Epidermal melanocyte (primary cell): ENCODE results near the gene PODXL2.

Experiments
- DNase-seq: peaks from one replicate; pipeline ENCODE4 v3.0.0; 2011; ENCODE audit warnings: low spot score; ENCODE audit not compliant: insufficient read length

PODXL2 gene

DNA sequence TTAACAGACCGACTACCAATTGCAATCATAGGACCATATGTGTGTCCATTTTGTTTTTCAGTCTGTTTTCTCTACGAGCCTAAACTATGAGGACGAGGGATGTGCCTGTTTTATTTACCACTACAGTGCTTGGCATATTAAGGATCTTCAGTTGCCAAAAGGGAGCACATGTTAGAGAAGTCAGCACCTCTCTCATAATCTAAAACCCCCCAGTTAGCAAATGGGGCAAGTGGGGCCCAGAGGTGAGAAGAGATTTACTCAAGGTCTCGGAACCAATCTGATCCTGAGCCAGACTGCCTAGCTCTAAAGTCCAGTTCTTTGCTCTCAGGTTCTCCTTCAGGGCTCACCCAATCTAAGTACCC, 578 bp upstream of the PODXL2 start:
- no peak for DNase-seq

DNA sequence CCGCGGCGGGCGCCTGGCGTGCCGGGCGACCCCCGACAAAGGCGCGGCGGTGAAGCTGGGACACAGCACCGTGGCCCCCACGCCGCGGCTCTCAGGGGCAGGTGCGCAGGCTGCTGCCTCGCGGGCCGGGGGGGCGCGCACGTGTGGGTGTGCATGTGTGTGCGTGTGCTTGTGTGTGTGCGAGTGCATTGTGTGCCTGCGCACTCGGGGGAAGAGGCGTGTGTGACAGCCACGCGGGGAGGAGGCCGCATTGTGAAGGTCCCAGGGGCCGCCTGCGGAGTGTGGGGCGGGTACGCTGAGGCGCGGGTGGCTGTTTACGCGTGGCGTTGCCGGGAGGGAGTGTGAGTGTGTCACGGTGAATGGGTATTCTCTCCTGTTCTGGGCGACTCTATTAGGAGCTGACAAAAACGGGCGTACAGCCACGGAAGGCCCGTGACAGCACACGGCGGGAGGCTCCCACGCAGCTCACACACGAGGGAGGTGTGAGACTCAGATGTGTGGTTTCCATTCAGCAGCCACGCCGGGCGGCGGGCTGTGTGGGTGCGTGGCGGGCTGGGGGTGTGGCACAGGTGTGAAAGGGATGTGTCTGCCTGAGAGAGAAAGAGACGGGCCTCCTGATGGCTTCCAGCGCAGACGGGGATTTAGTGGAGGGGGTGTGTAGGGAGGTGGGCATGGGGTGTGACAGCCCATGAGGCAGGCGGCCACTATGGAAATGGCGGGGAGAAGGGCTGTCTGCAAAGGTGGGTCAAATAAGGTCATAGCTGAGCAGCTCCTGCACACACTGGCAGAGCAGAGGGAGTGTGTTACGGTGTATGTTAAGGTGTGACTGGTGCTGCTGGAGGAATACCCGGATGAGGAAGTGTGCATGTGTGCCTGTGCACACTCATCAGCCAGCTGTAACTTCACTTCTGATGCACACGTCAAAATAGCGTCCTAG, 750 bp downstream of the PODXL2 start:
- DNase-seq = no peak

DNA sequence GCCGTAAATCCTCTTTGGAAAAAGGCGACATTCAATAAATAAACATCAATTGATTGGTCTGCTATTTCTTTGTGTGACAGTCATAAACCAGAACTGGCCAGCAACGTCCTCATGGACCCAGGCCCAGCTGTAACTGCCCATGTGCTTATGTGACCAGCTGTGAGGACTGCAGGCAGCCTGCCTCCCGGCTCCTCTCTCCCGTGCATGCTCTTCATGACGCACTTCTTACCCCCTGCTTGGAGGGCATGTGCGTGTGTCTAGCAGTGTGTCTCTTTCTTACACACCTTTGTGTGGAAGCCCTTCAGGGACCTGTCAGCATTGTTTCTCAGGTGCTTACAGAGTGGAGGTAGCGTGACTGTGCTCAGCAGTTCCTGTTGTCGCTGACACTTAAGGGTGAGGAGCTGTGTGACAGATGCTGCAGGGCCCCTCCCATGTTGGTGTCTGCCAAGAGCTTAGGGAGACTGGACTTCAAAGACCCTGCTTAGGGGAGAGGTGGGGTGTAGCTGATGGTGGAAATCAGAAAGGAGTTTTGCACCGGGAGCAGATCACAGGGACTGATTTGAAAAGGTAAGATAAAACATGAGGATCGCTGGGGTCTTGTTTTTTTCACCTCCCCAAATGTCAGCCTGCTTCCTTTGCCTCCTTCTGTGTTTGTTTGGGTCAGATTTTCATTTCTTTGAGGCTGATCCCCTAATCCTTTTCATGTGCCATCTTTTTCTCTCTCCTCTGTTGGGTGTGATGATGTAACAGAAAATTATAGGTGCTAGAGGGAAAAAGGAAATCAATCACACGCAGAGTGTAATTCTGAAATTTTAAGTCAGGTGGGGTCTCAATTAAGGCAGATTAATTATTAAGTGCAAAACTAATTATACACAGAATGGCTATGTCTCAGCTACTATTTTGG, 2.1 kb downstream of the PODXL2 start:
- DNase-seq = no peak

DNA sequence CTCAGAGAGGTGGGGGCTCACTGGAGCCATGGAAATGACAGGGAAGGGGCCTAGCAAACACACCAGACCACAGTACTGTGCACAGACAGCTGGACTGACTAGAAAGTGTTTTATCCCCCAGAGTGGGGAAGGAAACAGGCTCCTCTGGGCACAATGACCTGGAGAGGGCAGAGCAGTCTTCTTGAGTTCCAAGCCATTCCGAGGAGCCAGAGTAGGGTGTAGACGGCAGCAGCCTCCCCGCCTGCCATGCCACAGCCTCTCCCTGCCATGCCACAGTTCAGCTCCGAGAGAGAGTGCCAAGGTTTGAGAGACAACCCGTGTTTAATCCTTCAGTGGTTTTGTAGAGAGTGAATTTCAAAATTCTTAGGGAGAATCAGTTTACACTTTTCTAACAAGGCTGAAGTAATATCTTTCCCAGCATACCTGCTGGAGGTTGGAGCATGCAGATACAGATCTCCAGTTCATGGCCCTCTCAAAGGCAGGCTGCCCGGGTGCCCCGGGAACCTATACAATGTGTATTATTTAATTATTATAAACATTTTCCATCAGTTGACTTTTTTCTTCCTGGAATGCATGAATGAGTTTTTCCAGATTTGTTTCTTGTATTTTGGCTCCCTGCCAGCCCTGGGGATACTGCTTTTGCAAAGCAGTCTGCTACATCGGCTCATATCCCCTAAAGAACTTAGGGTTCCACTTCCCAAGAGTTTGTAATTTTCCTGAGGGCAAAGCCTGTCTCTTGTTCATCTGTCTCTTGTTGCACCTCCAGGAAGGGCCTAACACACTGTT, 3.2 kb downstream of the PODXL2 start:
- no peak for DNase-seq

DNA sequence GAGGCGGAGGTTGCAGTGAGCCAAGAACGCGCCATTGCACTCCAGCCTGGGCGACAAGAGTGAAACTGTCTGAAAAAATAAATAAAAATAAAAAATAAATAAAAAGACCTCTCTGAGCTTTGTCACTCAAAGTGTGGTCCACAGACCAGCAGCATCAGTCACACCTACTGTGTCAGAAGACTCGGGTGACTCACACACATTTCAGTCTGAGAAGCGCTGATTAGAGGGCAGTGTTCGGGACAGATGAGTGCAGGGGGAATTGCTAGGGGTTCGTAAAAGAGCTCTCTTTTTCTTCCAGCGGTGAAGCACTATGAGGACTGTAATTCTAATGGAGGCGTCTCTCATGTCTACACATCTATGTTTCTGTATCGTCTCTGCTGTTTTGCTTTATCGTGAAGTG, 5.7 kb downstream of the PODXL2 start:
- DNase-seq = no peak

DNA sequence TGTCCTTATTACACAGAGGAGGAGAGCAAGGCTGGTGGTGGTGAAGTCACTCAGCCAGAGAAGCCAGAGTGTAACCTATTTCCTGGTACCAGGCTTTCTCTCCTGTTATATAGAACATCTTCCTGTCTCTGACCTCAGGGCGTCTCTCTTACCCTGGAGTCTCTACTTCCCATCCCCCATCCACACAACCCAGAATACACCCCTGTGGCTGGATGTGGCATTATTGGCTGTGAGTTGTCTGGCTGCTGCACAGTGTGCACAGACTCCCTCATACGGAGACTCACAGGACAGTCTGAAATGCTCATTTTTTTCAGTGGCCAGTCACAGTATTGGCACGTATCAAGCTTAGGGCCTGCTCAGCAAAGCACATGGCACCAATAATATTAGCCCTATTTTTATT, 8.6 kb downstream of the PODXL2 start:
- no peak for DNase-seq

DNA sequence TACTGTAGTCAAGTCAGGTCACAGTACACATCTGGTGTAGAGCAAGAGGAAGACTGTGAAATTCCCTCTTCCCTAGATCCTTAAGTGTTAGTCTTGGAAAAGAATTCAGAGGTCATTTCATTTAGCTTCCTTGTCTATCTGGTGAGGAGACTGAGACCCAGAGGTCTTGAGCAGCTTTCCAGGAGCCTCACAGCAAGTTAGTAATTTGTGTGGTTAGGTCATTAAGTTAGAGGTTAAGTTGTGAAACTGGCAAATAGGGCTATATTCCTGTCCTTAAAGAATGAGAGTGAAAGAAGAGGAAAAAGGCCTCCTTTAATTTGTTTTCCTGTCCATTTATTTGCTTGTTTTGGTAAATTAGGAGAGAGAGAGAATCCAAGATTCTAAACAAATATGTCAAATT, 9.0 kb downstream of the PODXL2 start:
- DNase-seq = no peak

DNA sequence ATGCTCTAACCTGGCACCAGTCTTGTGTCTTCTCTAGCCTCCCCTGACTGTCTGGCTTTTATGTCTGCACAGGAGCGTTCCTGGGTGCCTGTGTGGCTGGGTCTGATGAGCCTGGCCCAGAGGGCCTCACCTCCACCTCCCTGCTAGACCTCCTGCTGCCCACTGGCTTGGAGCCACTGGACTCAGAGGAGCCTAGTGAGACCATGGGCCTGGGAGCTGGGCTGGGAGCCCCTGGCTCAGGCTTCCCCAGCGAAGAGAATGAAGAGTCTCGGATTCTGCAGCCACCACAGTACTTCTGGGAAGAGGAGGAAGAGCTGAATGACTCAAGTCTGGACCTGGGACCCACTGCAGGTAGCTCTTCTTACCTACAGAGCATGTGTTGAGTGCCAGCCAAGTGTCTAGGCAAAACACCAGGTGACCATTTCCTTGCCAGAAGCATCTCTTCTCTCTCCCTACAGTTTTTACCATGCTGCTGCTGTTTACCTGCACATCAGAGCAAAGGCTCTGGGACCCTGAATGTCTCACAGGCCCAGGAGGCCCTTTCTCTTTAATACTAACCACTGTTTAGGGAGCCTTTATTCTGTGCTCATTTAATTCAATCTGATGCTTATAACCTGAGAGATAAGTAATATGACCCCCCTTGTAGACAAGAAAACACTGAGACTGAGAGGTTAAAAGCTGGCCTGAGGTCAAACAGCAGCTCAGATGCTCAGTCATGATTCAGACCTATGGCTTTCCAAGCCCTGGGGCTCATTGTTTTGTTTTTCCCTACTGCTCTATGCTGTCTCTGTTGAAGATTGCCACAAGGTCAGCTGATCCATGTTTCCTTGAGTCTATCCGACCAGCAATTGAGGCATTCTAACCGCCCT, 10.4 kb downstream of the PODXL2 start:
- peak; percentile 73 for DNase-seq

DNA sequence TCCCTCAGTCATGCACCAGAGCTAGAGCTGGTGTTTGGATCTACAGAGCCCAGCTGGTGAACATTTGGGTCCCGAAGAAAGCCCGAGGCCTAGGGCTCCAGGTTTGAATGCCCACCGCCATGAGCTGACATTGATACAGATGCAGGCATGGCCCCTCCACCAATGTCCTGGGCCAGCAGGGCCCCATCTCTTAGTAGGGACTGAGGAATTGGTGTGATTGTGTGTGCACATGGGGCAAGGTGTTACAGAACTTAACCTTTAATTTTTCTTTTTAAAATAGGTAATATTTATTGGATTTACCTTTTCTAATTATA, 11.0 kb downstream of the PODXL2 start:
- no peak for DNase-seq

DNA sequence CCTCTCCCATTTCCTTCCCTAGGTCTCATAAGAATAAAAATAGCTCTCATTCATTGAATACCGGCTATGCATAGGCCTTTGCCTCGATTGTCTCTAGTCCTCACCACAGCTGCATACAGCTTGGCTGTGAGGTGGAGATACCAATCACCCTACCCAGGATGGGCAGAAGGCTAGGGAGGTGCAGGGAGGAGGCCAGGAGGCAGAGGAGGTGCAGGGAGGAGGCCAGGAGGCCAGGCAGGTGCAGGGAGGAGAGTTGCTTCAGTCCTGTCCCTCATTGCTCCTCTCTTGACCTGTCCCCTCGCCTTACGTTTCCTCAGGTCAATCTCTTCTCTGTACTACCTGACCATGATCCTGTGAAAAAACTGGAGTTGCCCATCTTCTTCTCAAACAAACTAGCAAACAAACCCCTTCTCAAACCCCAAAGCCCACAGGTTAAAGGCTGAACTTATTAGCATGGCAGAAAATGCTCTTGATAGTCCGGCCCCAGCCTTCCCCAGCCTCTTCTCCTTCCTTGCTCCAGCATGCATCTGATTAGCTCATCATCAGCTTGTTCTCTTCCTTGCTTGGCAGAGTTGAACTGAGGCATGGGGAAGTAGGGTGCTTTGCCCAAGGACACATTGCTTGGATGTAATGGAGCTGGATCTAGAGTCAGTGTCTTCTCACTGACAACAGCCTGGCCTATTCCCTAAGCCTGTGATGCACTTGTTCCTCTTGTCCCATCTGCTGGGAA, 15.8 kb downstream of the PODXL2 start:
- no peak for DNase-seq

DNA sequence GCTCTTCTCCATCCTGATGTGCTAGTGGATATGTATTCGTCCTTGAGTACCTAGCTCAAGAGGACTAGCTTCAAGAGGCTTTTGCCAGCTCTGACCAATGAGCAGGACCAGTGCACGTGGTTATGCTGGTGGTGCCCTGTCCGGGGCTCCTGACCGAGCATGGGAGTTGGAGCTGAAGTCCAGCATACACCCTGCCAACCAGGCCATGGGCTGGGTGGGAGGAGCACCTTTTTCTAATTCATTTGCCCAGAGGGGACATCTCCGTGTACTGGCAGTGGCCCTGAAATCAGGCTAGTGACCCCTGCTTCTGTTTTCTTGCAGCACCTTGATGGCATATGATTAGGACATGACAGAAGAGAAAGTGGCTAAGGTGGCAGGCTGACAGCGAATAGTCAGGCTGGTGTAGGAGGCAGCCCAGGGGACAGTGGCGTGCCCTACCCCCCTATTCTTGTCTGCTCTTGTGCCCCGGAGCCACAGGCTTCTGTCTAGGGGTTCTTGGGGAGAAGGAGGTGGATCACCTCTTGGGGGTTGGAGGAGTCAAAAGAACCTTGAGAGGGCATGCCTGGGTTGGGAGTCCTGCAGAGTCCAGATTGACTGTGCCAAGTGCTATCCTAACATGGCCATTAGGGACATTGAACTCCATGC, 16.5 kb downstream of the PODXL2 start:
- no peak for DNase-seq

DNA sequence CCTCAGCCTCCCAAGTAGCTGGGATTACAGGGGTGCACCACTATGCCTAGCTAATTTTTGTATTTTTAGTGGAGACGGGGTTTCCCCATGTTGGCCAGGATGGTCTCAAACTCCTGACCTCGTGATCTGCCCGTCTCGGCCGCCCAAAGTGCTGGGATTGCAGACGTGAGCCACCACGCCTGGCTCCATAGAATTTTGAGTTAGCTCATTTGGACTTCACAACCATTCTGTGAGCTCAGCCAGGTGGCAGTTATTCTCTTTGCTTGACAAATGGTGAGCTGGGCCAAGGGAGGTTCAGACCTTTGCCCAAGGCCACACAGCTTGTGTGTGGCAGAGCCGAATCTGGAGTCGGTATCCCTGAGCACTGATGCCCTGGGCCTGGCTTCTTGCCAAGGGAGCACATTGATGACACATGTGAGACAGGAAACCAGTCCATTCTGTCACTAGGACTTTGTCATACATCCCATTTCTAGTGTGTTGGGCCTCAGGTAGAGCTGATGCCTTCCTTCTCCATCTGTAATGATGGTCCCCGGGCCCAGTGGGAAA, 17.6 kb downstream of the PODXL2 start:
- no peak for DNase-seq

DNA sequence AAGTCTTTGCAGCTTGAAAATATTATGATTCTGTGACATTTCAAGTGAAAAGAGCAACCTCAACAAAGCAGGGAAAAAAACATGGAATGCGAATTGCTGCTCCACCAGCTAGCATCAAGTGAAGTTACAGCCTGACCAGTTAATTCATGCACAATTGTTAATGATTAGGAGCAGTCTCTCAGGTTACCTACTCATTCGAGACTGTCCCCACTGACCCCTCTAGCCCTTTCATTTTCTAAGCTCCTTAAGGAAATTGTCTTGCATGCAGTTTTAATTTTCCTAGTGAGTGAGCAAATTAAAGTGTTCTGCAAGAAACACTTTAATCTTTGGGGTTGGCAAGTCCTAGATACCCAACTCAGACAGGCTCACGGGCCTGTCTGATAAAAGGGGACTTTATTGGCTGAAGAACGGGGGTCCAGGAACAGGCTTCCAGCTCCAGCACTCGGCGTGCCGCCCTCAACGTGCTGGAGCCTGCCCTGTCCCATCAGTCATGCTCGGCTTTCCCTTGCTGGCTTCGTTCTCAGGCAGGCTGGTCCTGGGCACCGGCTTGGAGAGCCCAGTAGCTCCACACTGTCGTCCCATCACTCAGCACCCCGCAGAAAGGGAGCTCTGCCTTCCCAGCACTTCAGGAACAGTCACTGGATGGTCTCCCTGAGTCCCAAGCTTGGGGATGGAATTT, 18.3 kb downstream of the PODXL2 start:
- no peak for DNase-seq

DNA sequence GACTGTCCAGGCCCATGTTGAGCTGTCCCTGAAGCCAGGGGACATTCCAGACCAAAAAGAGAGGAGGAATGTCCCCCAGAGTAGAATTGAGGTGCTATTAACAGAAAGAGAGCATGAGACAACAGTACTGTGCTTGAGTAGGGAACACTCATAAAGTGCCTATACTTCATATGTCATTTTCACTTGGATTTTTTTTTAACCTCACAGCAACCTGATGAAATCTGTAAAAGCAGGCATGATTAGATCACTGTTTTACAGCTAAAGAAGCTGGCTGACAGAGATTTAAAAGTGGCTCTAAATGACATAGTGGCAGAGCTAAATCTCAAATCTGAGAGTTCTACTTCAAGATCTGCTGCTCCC, 18.8 kb downstream of the PODXL2 start:
- no peak for DNase-seq

DNA sequence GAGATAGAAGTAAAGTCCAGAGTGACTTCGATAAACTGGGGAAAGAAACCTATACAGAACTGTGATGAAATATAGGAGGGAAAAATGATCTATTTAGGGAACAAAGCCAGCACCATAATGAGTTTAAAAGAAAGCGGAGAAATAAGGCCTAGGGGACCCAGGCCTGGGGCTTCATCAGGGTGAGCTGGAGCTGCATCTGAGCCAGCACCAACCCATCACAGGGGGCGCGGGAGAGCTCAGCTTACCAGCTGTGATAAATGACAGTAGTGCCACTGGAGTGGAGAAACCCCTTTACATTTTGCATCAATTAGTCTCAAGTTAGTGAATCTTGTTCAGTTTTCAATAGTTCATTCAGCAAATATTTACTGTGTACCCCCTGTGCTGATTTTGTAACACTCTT, 21.3 kb downstream of the PODXL2 start:
- no peak for DNase-seq

DNA sequence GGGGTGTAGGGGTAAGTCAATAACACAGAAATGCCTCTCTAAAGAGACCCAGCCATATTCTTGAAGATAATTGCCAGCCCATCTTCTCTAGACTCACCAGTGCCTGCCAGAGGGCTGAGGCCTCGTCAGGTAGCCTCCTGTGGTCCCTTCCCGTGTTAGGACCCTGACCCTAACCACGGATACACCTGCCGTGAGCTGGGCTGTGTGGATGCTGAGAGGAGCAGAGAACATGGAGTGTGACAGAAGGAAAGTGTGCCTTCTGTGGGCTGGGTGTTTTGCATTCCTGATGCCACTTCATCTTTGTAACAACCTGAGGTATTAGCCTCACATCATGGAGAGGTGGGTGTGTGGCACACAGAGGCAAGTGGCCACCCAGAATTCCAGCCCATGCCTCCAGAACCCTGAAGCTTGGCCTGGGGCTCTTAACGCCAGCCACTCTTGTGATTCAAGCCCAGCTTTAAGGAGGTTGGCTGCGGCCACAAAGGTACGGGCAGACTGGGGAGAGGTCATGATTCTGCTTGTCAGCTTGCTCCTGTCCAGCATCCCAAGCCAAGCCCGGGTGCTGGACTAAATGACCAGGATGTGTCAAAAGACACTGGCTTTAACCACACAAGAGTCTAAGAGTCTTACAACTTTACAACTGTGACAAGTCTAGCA, 22.7 kb downstream of the PODXL2 start:
- DNase-seq = no peak

DNA sequence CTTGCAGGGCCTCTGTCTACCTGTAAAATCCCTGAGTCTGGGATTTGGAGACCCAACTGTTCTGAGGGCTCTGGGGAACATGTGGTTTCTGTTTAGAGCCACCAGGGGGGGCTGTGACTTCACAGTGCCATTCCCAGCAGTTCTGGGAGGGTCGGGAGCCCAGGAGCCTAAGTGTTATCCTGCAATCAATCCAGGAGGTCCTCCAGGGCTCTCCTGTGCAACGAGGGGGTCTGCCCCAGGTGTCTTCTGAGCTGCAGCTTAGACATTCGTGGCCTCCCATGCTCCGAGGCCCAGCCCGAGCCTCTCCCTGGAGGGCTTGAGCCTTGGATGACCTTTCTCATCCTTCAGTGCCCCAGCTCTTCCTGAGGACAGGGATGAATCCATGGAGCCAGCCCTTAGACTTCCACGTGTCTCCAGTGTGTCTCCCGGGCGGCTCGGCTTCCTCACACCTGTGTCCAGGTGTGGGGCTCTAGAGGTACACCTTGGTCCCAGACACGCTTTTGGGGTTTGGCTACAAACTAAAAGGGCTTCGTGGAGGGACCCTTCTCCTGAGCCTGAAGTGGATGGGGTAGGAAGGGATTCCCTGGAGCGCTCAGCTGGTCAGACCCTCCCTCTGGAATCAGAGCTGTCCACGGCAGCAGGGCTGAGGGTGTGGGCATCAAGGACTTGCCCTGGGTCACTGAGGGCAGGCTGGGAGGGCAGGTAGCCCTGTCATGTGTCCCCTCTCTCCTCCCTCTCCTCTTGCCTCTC, 23.4 kb downstream of the PODXL2 start:
- peak; percentile 57 for DNase-seq

DNA sequence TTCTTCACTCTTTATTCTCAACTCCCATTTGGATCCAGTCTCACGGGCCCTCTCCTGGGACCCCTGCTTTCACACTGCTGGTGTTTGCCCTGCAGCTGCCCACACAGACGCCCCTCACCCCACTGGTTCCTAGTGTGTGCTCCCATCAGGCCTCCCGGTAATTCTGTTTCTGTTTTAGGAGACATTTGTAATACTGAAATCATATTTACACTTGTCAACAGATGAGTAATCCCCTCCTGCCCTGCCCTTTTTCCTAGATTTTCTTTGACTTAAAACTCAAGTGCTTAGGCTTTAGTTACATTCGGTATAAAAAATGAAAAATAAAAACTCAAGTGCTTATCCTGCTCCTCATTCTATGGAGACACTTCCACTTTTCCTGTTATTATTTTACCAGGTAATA, 25.4 kb downstream of the PODXL2 start:
- DNase-seq = no peak
